Measurements from ENCODE around the gene RAB6B. TPM values are rescaled to one million over a fixed set of nuclear protein-coding genes. Genes with fewer than 3 reads are reported as not detected.

Gene RAB6B
- total RNA-seq, 1 experiment from 2014 or later = 14.1 TPM

DNA sequence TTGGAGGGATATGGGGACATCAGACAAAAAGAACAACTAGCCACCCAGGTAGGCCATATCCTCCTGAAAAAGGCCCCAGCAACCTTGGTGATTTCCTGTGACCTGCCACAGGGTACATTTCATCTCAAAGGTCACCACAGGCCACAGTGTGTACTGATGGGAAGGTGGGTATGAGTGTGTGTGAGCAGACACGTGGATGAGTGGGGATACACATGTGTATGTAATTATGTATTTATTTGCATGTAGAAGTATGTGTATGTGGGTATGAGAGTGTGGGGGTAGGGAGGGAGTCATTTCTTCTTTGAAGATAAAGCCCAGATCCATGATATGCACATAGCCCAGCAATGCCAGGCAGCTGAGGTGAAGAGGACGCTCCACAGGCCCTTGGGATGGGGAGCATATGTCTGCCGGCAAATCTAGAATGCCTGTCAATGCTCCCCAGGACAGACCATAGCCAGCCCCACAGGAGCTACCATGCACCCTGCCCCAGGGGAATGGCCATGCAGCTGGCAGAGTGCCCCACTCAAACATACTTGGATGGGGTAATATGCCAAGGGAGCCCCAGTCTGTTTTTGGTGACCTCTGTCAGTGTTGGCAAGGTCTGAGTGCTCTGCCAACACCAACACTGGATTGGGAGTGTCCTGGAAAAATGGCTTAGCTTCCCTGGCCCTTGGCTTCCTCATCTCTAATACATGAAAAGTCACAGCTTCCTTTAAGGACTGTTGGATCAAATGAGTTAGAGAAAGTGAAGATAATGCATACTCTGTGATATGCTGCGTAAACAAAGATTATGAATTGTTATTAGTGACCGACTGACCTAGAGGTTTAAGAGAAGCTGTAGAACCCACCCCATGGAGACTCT lies 42.4 kb downstream of the RAB6B start:
- Histone ChIP-seq H3K79me2 (ENCODE audit: insufficient read depth, low read length) (no peaks in the 10 kb centered on the region), H3K27ac (ENCODE audit: low read depth, low read length) (no peak overlapping the region), H3K36me3 (ENCODE audit: control insufficient read depth in 1 of 2, insufficient read depth in 2 of 2, low read length in 2 of 2) (no peaks in the 10 kb centered on the region), H3K9me2 (ENCODE audit: insufficient read depth) (no peaks in the 10 kb centered on the region), H3K4me2 (ENCODE audit: low read length) (no peak overlapping the region), H4K20me1 (ENCODE audit: insufficient read depth) (no peaks in the 10 kb centered on the region), H3K4me3 (replicated peaks in 1 of 2; ENCODE audit: low read depth in 1 of 2, low read length in 2 of 2) (no peak overlapping the region), H3K27me3 (ENCODE audit: insufficient read depth, low read length) (no peaks in the 10 kb centered on the region), H3K9me3 (ENCODE audit: control insufficient read depth in 1 of 2, insufficient read depth in 1 of 2, low read depth in 1 of 2, low read length in 2 of 2) (no peaks in the 10 kb centered on the region), H3K4me1 (ENCODE audit: control insufficient read depth in 1 of 2, insufficient read depth in 2 of 2, low read length in 2 of 2) (no peaks in the 10 kb centered on the region), H2AFZ (ENCODE audit: low read depth, low read length, poor library complexity, severe bottlenecking) (no peak overlapping the region), H3K9ac (ENCODE audit: low read length) (no peak overlapping the region)
- RAD21 ChIA-PET (ENCODE audit: low non-redundant PET in 1 of 2, low total read pairs in 2 of 2, uncharacterized antibody in 2 of 2, unreplicated experiment in 2 of 2) = no interaction called here
- BruUV-seq (replicated peaks) = no TSS peak
- DNase-seq (ENCODE audit: low read depth, low spot score) (no peak), ATAC-seq (no peak)
- POLR2A ChIA-PET = no interaction called here
- CTCF ChIA-PET = no interaction called here
- intact Hi-C loops (cut with micrococcal nuclease) = no loop called here
- TF ChIP-seq EGR1 (IDR thresholded peaks at IDR 0.05; ENCODE audit: low read depth) (no peak), FOSL1 (IDR thresholded peaks at IDR 0.05; ENCODE audit: low read depth) (no peak), EZH2phosphoT487 (IDR thresholded peaks at IDR 0.05; ENCODE audit: borderline replicate concordance) (no peak), CTCF (IDR thresholded peaks at IDR 0.05 in 2 of 3, conservative IDR thresholded peaks at IDR 0.05 in 1 of 3; ENCODE audit: borderline replicate concordance in 1 of 3, insufficient read depth in 1 of 3, low read depth in 2 of 3, low read length in 2 of 3) (no peak), YY1 (IDR thresholded peaks at IDR 0.05; ENCODE audit: extremely low read depth, insufficient replicate concordance, low read depth, low read length) (no peak), JUND (IDR thresholded peaks at IDR 0.05) (no peak), ELF1 (IDR thresholded peaks at IDR 0.05; ENCODE audit: borderline replicate concordance, low read depth) (no peak), POLR2AphosphoS5 (IDR thresholded peaks at IDR 0.05; ENCODE audit: low read depth, low read length) (no peak), SRF (IDR thresholded peaks at IDR 0.05; ENCODE audit: low read depth) (no peak), ZBTB33 (IDR thresholded peaks at IDR 0.05; ENCODE audit: extremely low read depth, insufficient replicate concordance, low read length) (no peak), CEBPB (IDR thresholded peaks at IDR 0.05; ENCODE audit: low read depth) (no peak), SIN3A (IDR thresholded peaks at IDR 0.05; ENCODE audit: low read depth) (no peak)
- TF ChIP-seq, protein P1, sequence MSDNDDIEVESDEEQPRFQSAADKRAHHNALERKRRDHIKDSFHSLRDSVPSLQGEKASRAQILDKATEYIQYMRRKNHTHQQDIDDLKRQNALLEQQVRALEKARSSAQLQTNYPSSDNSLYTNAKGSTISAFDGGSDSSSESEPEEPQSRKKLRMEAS (IDR thresholded peaks at IDR 0.05) = no peak
- TF ChIP-seq, protein P2, sequence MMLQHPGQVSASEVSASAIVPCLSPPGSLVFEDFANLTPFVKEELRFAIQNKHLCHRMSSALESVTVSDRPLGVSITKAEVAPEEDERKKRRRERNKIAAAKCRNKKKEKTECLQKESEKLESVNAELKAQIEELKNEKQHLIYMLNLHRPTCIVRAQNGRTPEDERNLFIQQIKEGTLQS (IDR thresholded peaks at IDR 0.05) = no peak

Data from HCT116 (cell line).